Spinal cord (tissue), 10 donors: ENCODE results near the gene FBXW11. TPM values are rescaled to one million over a fixed set of nuclear protein-coding genes. Genes with fewer than 3 reads are reported as not detected.
A peak's percentile ranks its signal among the peaks of the same experiment; 100 is the strongest.

Experiments used
- DNase-seq, 6 donors: peaks; one replicate each; pipeline versions ENCODE4 v3.0.0 to v3.0.0-alpha.2; 2013 to 2015; ENCODE audit warnings: low spot score in 6 of 6, low read depth in 4 of 6
- H3K27ac ChIP-seq: one replicate; pipeline ENCODE4 v1.5.1; 2013; ENCODE audit warnings: low read depth, low read length, control low read depth
- H3K27me3 ChIP-seq: one replicate; pipeline ENCODE4 v1.6.1; 2013; ENCODE audit warnings: low read length; ENCODE audit not compliant: control insufficient read depth, insufficient read depth
- H3K36me3 ChIP-seq: one replicate; pipeline ENCODE4 v1.6.1; 2013; ENCODE audit warnings: low read length; ENCODE audit not compliant: control insufficient read depth, insufficient read depth
- H3K4me1 ChIP-seq: one replicate; pipeline ENCODE4 v1.6.1; 2013; ENCODE audit warnings: low read length; ENCODE audit not compliant: control insufficient read depth, insufficient read depth
- H3K4me3 ChIP-seq: one replicate; pipeline ENCODE4 v1.5.1; 2013; ENCODE audit warnings: low read depth, low read length, control low read depth
- H3K9me3 ChIP-seq: one replicate; pipeline ENCODE4 v1.6.1; 2013; ENCODE audit warnings: low read length; ENCODE audit not compliant: control insufficient read depth, insufficient read depth
- WGBS: methylation state at CpG from one replicate; pipeline ENCODE4 v1.1.5; 2013; ENCODE audit warnings: missing lambda C conversion rate; ENCODE audit not compliant: insufficient coverage; 5-methylcytosine and 5-hydroxymethylcytosine counted together
- polyA plus RNA-seq, 2 donors: library from polyadenylated mRNA; unstranded; fragments of 120-200 nt; gene quantifications; one replicate each; pipeline ENCODE4 v1.2.1, GENCODE V29; 2013; ENCODE audit not compliant: insufficient read length in 2 of 2
- total RNA-seq, 2 donors: library from RNA; depleted of rRNA in 1 of 2; stranded (reverse); fragments of 120-200 nt in 1 of 2; fragments of >200 nt in 1 of 2; gene quantifications; one replicate each; pipeline versions ENCODE4 v1.2.3 to v1.2.4, GENCODE V29; 2013 to 2014
- donor health status: healthy.

FBXW11 gene
- total and polyA plus RNA-seq, 4 donors = 72.1 to 135 (median 87.1) TPM

GRCh38 chr5:171847026-171847425 lies 159.4 kb downstream of the FBXW11 start:
- Histone ChIP-seq H3K4me1 (peaks cover 9% of the 10 kb centered on the region), H3K9me3 (no peaks in the 10 kb centered on the region), H3K36me3 (peaks cover 2% of the 10 kb centered on the region), H3K27me3 (no peaks in the 10 kb centered on the region), H3K27ac (no peak overlapping the region), H3K4me3 (no peak overlapping the region)
- 100% methylated on average over 1 of the region's 3 CpGs for WGBS
- no peak for DNase-seq

GRCh38 chr5:171846323-171846722 lies 160.1 kb downstream of the FBXW11 start:
- H3K9me3 ChIP-seq = no peaks in the 10 kb centered on the region
- DNase-seq = peak in 1 of 6 donors; percentile 66
- H3K36me3 ChIP-seq = peaks cover 2% of the 10 kb centered on the region
- no peak overlapping the region for H3K4me3 ChIP-seq
- 88% methylated on average over 8 of the region's 10 CpGs for WGBS
- H3K4me1 ChIP-seq = peaks cover 9% of the 10 kb centered on the region
- no peaks in the 10 kb centered on the region for H3K27me3 ChIP-seq
- H3K27ac ChIP-seq = no peak overlapping the region

GRCh38 chr5:171845857-171846256 lies 160.6 kb downstream of the FBXW11 start:
- 78% methylated on average over 3 of the region's 3 CpGs for WGBS
- Histone ChIP-seq H3K4me1 (peaks cover 9% of the 10 kb centered on the region), H3K4me3 (no peak overlapping the region), H3K9me3 (no peaks in the 10 kb centered on the region), H3K36me3 (peaks cover 2% of the 10 kb centered on the region), H3K27ac (no peak overlapping the region), H3K27me3 (no peaks in the 10 kb centered on the region)
- peak in 2 of 6 donors; percentile 40 to 55 for DNase-seq

- no peak overlapping the region for H3K27ac ChIP-seq
- H3K9me3 ChIP-seq = no peaks in the 10 kb centered on the region
- no peak overlapping the region for H3K4me3 ChIP-seq
- 90% methylated on average over 10 of the region's 11 CpGs for WGBS
- H3K27me3 ChIP-seq = no peaks in the 10 kb centered on the region
- H3K4me1 ChIP-seq = peaks cover 9% of the 10 kb centered on the region
- no peak for DNase-seq
- peaks cover 2% of the 10 kb centered on the region for H3K36me3 ChIP-seq
Measured at GRCh38 chr5:171845040-171845630, 161.3 kb downstream of the FBXW11 start.

GRCh38 chr5:171842777-171843328 lies 163.6 kb downstream of the FBXW11 start:
- Histone ChIP-seq H3K27ac (no peak overlapping the region), H3K27me3 (no peaks in the 10 kb centered on the region), H3K4me1 (peaks cover 9% of the 10 kb centered on the region), H3K9me3 (no peaks in the 10 kb centered on the region), H3K4me3 (no peak overlapping the region), H3K36me3 (no peaks in the 10 kb centered on the region)
- 90% methylated on average over 4 of the region's 5 CpGs for WGBS
- DNase-seq = no peak

- Histone ChIP-seq H3K4me3 (no peak overlapping the region), H3K27me3 (no peaks in the 10 kb centered on the region), H3K36me3 (no peaks in the 10 kb centered on the region), H3K9me3 (no peaks in the 10 kb centered on the region), H3K4me1 (peaks cover 9% of the 10 kb centered on the region), H3K27ac (no peak overlapping the region)
- WGBS = 83% methylated on average over 24 of the region's 24 CpGs
- no peak for DNase-seq
Measured at GRCh38 chr5:171841984-171842776, 164.3 kb downstream of the FBXW11 start.

GRCh38 chr5:171840711-171841522 lies 165.5 kb downstream of the FBXW11 start:
- H3K4me3 ChIP-seq = no peak overlapping the region
- peaks cover 3% of the 10 kb centered on the region for H3K4me1 ChIP-seq
- H3K27ac ChIP-seq = no peak overlapping the region
- H3K27me3 ChIP-seq = no peaks in the 10 kb centered on the region
- no peaks in the 10 kb centered on the region for H3K36me3 ChIP-seq
- no peaks in the 10 kb centered on the region for H3K9me3 ChIP-seq
- 84% methylated on average over 8 of the region's 16 CpGs for WGBS
- peak in 1 of 6 donors; percentile 29 for DNase-seq

GRCh38 chr5:171840066-171840465 lies 166.4 kb downstream of the FBXW11 start:
- no peak overlapping the region for H3K27ac ChIP-seq
- 36% methylated on average over 2 of the region's 2 CpGs for WGBS
- H3K4me3 ChIP-seq = no peak overlapping the region
- no peak for DNase-seq
- no peaks in the 10 kb centered on the region for H3K4me1 ChIP-seq
- no peaks in the 10 kb centered on the region for H3K9me3 ChIP-seq
- no peaks in the 10 kb centered on the region for H3K27me3 ChIP-seq
- no peaks in the 10 kb centered on the region for H3K36me3 ChIP-seq

GRCh38 chr5:171839112-171839511 lies 167.3 kb downstream of the FBXW11 start:
- H3K4me3 ChIP-seq = no peak overlapping the region
- no peaks in the 10 kb centered on the region for H3K9me3 ChIP-seq
- no peaks in the 10 kb centered on the region for H3K36me3 ChIP-seq
- no peaks in the 10 kb centered on the region for H3K4me1 ChIP-seq
- H3K27ac ChIP-seq = no peak overlapping the region
- no CpG with 5 or more reads among the region's 2 CpGs for WGBS
- DNase-seq = no peak
- no peaks in the 10 kb centered on the region for H3K27me3 ChIP-seq
